OCI-LY1 (cell line): Measurements from ENCODE around the gene EIPR1.

Experiments
- H2AFZ ChIP-seq: fragments of 200-600 bp; sonication (generic), shearing (Covaris generic); 2 replicates; pipeline ENCODE4 v1.6.0; 2014; ENCODE audit warnings: antibody characterized with exemption, mild to moderate bottlenecking, low read length
- H3F3A ChIP-seq: fragments of 200-600 bp; sonication (generic), shearing (Covaris generic); 2 replicates; pipeline ENCODE4 v1.6.0; 2014; ENCODE audit warnings: mild to moderate bottlenecking, antibody characterized with exemption, low read length, moderate library complexity; ENCODE audit not compliant: insufficient read depth
- H3K27ac ChIP-seq: fragments of 200-600 bp; sonication (generic); 2 replicates; pipeline ENCODE4 v1.5.1; 2014; ENCODE audit warnings: low read length, mixed run types, mild to moderate bottlenecking, low read depth; ENCODE audit not compliant: poor library complexity, severe bottlenecking
- H3K27me3 ChIP-seq: fragments of 200-600 bp; sonication (generic); 2 replicates; pipeline ENCODE4 v1.6.0; 2014; ENCODE audit warnings: antibody characterized with exemption, mild to moderate bottlenecking, low read length, moderate library complexity; ENCODE audit not compliant: insufficient read depth
- H3K36me3 ChIP-seq: fragments of 200-600 bp; sonication (generic); 2 replicates; pipeline ENCODE4 v1.6.1; 2014; ENCODE audit warnings: mild to moderate bottlenecking, antibody characterized with exemption, low read length, moderate library complexity, mixed read lengths; ENCODE audit not compliant: insufficient read depth
- H3K4me1 ChIP-seq: fragments of 200-600 bp; sonication (generic); 2 replicates; pipeline ENCODE4 v1.5.1; 2014; ENCODE audit warnings: mild to moderate bottlenecking, low read length, moderate library complexity; ENCODE audit not compliant: insufficient read depth, severe bottlenecking
- H3K4me2 ChIP-seq: fragments of 200-600 bp; sonication (generic), shearing (Covaris generic); 2 replicates; pipeline ENCODE4 v1.6.1; 2014; ENCODE audit warnings: low read length
- H3K4me3 ChIP-seq: fragments of 200-600 bp; sonication (generic); 2 replicates; pipeline ENCODE4 v1.5.1; 2014; ENCODE audit warnings: low read length, low read depth, mild to moderate bottlenecking, mixed read lengths; ENCODE audit not compliant: poor library complexity, severe bottlenecking
- H3K79me2 ChIP-seq: fragments of 200-600 bp; shearing (Covaris generic); 2 replicates; pipeline ENCODE4 v1.6.1; 2016; ENCODE audit warnings: mixed run types, low read length, mixed read lengths; ENCODE audit not compliant: insufficient read depth
- H3K9ac ChIP-seq: fragments of 200-600 bp; sonication (generic), shearing (Covaris generic); 2 replicates; pipeline ENCODE4 v1.6.1; 2014; ENCODE audit warnings: mild to moderate bottlenecking, low read length, mixed read lengths
- H3K9me2 ChIP-seq: fragments of 200-600 bp; sonication (generic), shearing (Covaris generic); 2 replicates; pipeline ENCODE4 v1.6.1; 2014; ENCODE audit warnings: low read depth, mild to moderate bottlenecking, low read length, mixed read lengths
- H3K9me3 ChIP-seq: fragments of 200-600 bp; shearing (Covaris generic); 2 replicates; pipeline ENCODE4 v1.6.1; 2014; ENCODE audit warnings: low read length, mixed read lengths
- H4K20me1 ChIP-seq: fragments of 200-600 bp; sonication (generic), shearing (Covaris generic); 2 replicates; pipeline ENCODE4 v1.6.0; 2016; ENCODE audit warnings: mild to moderate bottlenecking, low read length; ENCODE audit not compliant: insufficient read depth
- EZH2 ChIP-seq: fragments of 200-600 bp; sonication (generic), shearing (Covaris generic); IDR thresholded peaks from 2 replicates; pipeline ENCODE4 v1.8.0; 2017; ENCODE audit warnings: borderline replicate concordance, mixed run types, mild to moderate bottlenecking, antibody characterized with exemption, low read length, moderate library complexity, mixed read lengths
- TF ChIP-seq, protein P1 (sequence below): fragments of 200-600 bp; sonication (generic), shearing (Covaris generic); IDR thresholded peaks from 2 replicates; pipeline ENCODE4 v1.5.1; 2017; ENCODE audit warnings: mild to moderate bottlenecking, antibody characterized with exemption, low read length, moderate library complexity, mixed read lengths

Gene EIPR1

DNA sequence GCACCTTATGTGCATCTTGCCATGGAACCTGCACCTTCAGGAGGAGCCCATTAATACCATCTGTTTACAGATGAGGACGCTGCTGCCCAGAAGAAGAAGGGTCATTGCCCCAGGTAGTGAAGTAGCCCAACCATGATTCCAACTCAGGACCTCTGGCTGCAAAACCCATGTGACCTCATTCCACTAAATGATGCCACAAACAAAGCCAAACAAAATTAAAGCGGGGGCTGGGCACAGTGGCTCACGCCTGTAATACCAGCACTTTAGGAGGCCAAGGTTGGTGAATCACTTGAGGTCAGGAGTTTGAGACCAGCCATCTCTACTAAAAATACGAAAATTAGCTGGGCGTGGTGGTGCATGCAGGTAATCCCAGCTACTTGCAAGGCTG is 202.1 kb downstream of the EIPR1 start:
- Histone ChIP-seq H3K36me3 (peaks cover 6% of the 10 kb centered on the region; the same call in 1 of the 2 replicates), H3K4me2 (no peak overlapping the region), H3F3A (no peaks in the 10 kb centered on the region), H4K20me1 (no peaks in the 10 kb centered on the region), H3K9ac (no peak overlapping the region), H3K27me3 (no peaks in the 10 kb centered on the region), H3K9me3 (no peaks in the 10 kb centered on the region), H3K4me1 (peaks cover 7% of the 10 kb centered on the region), H3K4me3 (no peak overlapping the region), H3K9me2 (no peaks in the 10 kb centered on the region), H2AFZ (no peak overlapping the region), H3K79me2 (no peaks in the 10 kb centered on the region), H3K27ac (no peak overlapping the region)
- no peak for TF ChIP-seq EZH2
- TF ChIP-seq, protein P1, sequence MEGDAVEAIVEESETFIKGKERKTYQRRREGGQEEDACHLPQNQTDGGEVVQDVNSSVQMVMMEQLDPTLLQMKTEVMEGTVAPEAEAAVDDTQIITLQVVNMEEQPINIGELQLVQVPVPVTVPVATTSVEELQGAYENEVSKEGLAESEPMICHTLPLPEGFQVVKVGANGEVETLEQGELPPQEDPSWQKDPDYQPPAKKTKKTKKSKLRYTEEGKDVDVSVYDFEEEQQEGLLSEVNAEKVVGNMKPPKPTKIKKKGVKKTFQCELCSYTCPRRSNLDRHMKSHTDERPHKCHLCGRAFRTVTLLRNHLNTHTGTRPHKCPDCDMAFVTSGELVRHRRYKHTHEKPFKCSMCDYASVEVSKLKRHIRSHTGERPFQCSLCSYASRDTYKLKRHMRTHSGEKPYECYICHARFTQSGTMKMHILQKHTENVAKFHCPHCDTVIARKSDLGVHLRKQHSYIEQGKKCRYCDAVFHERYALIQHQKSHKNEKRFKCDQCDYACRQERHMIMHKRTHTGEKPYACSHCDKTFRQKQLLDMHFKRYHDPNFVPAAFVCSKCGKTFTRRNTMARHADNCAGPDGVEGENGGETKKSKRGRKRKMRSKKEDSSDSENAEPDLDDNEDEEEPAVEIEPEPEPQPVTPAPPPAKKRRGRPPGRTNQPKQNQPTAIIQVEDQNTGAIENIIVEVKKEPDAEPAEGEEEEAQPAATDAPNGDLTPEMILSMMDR = no peak

DNA sequence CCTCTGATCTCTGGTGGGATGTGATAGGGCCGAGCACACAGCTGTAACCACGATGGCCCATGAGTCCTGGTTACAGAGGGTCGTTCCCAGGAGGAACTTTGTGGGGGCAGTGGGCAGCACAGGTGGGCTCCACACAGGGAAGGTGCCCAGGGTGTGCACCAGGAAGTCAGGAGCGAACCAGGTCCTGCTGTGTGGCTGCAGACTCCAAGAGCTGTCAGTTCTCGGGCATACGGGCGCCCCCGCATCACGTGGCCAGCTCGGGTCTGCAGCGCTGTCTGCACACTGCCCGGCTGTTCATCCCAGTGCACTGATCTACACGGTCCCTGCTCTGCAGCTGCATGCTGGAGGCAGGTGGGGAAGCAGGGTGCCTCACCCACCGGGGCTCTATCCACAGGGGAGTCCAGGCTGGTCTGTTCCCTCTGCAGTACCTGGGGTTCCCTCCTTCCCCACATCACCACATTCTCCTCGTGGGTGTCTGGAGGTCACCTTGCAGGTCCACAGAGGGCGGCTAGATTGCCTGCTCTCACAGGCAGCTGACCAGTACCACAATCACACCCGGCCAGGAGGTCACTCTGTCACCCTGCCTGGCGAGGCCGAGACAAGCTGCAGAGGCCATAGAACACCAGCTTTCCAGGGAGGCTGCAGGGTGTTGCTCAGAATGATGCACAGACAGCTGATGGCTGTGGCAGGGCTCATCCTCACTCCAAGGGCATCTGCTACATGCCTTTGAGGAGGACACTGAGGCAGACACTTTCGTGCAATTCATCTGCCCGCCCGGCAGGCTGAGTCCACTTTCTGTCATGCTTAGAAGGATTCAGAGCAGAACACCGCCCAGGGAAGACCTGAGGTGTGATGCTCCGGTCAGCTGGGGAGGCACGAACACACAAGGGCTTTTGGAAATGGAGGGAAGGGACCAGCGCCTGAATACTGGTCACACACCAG is 202.7 kb downstream of the EIPR1 start:
- H3K4me1 ChIP-seq = peaks cover 7% of the 10 kb centered on the region

DNA sequence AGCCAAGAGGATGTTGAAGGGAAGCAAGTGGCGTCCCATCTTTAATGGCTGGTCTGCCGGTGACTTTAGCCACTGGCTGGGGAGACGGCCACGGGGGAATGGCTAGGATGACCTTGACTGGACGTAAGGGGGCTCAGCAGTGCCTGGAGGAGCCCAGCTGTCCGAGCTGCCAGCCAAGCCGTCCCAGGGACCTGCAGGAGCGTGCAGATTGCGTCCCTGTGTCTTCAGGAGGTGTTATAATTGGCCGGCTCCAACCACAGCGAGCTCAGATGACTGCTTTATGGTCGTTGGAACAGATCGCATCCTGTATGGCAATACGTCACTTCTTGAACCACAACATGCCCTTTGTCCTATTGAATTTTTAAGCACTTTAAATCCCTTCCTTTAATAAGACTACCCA is 204.6 kb downstream of the EIPR1 start:
- no peaks in the 10 kb centered on the region for H3K9me2 ChIP-seq
- no peak overlapping the region for H3K4me3 ChIP-seq
- H3K27ac ChIP-seq = no peak overlapping the region
- no peak overlapping the region for H3K4me2 ChIP-seq
- peaks cover 7% of the 10 kb centered on the region for H3K4me1 ChIP-seq
- H4K20me1 ChIP-seq = no peaks in the 10 kb centered on the region
- no peaks in the 10 kb centered on the region for H3K9me3 ChIP-seq
- H3K27me3 ChIP-seq = no peaks in the 10 kb centered on the region
- no peaks in the 10 kb centered on the region for H3F3A ChIP-seq
- H3K36me3 ChIP-seq = peaks cover 6% of the 10 kb centered on the region; the same call in 1 of the 2 replicates
- H3K79me2 ChIP-seq = no peaks in the 10 kb centered on the region
- no peak overlapping the region for H2AFZ ChIP-seq
- no peak overlapping the region for H3K9ac ChIP-seq
- TF ChIP-seq EZH2 = no peak
- TF ChIP-seq, protein P1 = no peak

More for the DNA sequence above, 202.7 kb downstream of the EIPR1 start:
- H3K9me2 ChIP-seq = no peaks in the 10 kb centered on the region
- no peaks in the 10 kb centered on the region for H3K9me3 ChIP-seq
- no peak overlapping the region for H3K4me3 ChIP-seq
- no peak overlapping the region for H3K27ac ChIP-seq
- no peak overlapping the region for H2AFZ ChIP-seq
- no peak overlapping the region for H3K4me2 ChIP-seq
- no peak overlapping the region for H3K9ac ChIP-seq
- no peaks in the 10 kb centered on the region for H3K79me2 ChIP-seq
- H3K36me3 ChIP-seq = peaks cover 6% of the 10 kb centered on the region; the same call in 1 of the 2 replicates
- TF ChIP-seq, protein P1 = no peak
- TF ChIP-seq EZH2 = no peak
- H3F3A ChIP-seq = no peaks in the 10 kb centered on the region
- H3K27me3 ChIP-seq = no peaks in the 10 kb centered on the region
- no peaks in the 10 kb centered on the region for H4K20me1 ChIP-seq
